Measurements from ENCODE around the gene ZNF621. TPM values are rescaled to one million over a fixed set of nuclear protein-coding genes. Genes with fewer than 3 reads are reported as not detected.

Gene ZNF621
- total RNA-seq, 1 experiment from 2014 or later: 20.0 TPM

- Mint-ChIP-seq H3K27ac (no peak overlapping the region), H3K4me3 (no peak overlapping the region), H3K9me3 (no peaks in the 10 kb centered on the region), H3K36me3 (peaks cover 63% of the 10 kb centered on the region), H3K4me1 (peaks cover 8% of the 10 kb centered on the region), H3K27me3 (ENCODE audit: low read depth) (no peaks in the 10 kb centered on the region)
- ChIA-PET POLR2A (no interaction called here), CTCF (no interaction called here)
- TF ChIP-seq PRDM15 (CRISPR knock-in tag; IDR thresholded peaks at IDR 0.05): no peak
- TF ChIP-seq NFATC4 (CRISPR knock-in tag; IDR thresholded peaks at IDR 0.05): no peak
- no peak for TF ChIP-seq CTCF (IDR thresholded peaks at IDR 0.05)
- TF ChIP-seq E2F4 (CRISPR knock-in tag; IDR thresholded peaks at IDR 0.05; ENCODE audit: borderline replicate concordance, low read depth): no peak
- no peak for TF ChIP-seq TEAD1 (CRISPR knock-in tag; IDR thresholded peaks at IDR 0.05)
- TF ChIP-seq ZNF317 (CRISPR knock-in tag; IDR thresholded peaks at IDR 0.05; ENCODE audit: borderline replicate concordance, low read depth): no peak
- TF ChIP-seq FOXK1 (CRISPR knock-in tag; IDR thresholded peaks at IDR 0.05): no peak
- ATAC-seq (no peak), DNase-seq (ENCODE audit: low spot score) (no peak)
Observed at GRCh38 chr3:40511031-40511718, 13.6 kb upstream of the ZNF621 start.

- Mint-ChIP-seq H3K27ac (no peak overlapping the region), H3K9me3 (peaks cover 6% of the 10 kb centered on the region), H3K27me3 (ENCODE audit: low read depth) (no peaks in the 10 kb centered on the region), H3K4me3 (no peak overlapping the region), H3K36me3 (peaks cover 49% of the 10 kb centered on the region), H3K4me1 (no peaks in the 10 kb centered on the region)
- DNase-seq (ENCODE audit: low spot score): no peak
- no peak for TF ChIP-seq MYBL2 (CRISPR knock-in tag; IDR thresholded peaks at IDR 0.05)
- TF ChIP-seq SMAD3 (CRISPR knock-in tag; IDR thresholded peaks at IDR 0.05; ENCODE audit: borderline replicate concordance): no peak
- no peak for TF ChIP-seq CREM (CRISPR knock-in tag; IDR thresholded peaks at IDR 0.05)
- TF ChIP-seq ETV6 (CRISPR knock-in tag; IDR thresholded peaks at IDR 0.05): no peak
- TF ChIP-seq EMX1 (CRISPR knock-in tag; IDR thresholded peaks at IDR 0.05): no peak
- no peak for TF ChIP-seq ZNF317 (CRISPR knock-in tag; IDR thresholded peaks at IDR 0.05; ENCODE audit: borderline replicate concordance, low read depth)
- no peak for TF ChIP-seq SMAD4 (CRISPR knock-in tag; IDR thresholded peaks at IDR 0.05)
- TF ChIP-seq IRF1 (CRISPR knock-in tag; IDR thresholded peaks at IDR 0.05): no peak
- TF ChIP-seq GABPB1 (CRISPR knock-in tag; IDR thresholded peaks at IDR 0.05): no peak
- TF ChIP-seq CTCF (IDR thresholded peaks at IDR 0.05): no peak
- TF ChIP-seq JAZF1 (CRISPR knock-in tag; IDR thresholded peaks at IDR 0.05): no peak
- ATAC-seq: no peak
- ChIA-PET POLR2A (no interaction called here), CTCF (no interaction called here)
Observed at GRCh38 chr3:40516201-40516600, 8.6 kb upstream of the ZNF621 start.
